ENCODE measurements around the gene STAP2. TPM values are rescaled to one million over a fixed set of nuclear protein-coding genes. Genes with fewer than 3 reads are reported as not detected.

Gene STAP2
- total RNA-seq, 1 experiment from 2014 or later, result 20.3 TPM

GRCh38 chr19:4362831-4363545, 24.4 kb upstream of the STAP2 start:
- Mint-ChIP-seq H3K27ac (ENCODE audit: low read depth, unreplicated experiment) (no peak overlapping the region), H3K9me3 (ENCODE audit: unreplicated experiment) (no peaks in the 10 kb centered on the region), H3K27me3 (ENCODE audit: insufficient read depth, unreplicated experiment) (no peaks in the 10 kb centered on the region), H3K4me1 (ENCODE audit: insufficient read depth, unreplicated experiment) (no peaks in the 10 kb centered on the region), H3K36me3 (ENCODE audit: insufficient read depth, unreplicated experiment) (peaks cover 58% of the 10 kb centered on the region), H3K4me3 (ENCODE audit: unreplicated experiment) (no peak overlapping the region)
- ChIA-PET POLR2A (interaction anchor here (1.0 to 1.2 kb wide), 2 partner anchors 13 to 20 kb away, joined by 4 read pairs; partner anchors contain the start of gene MPND), CTCF (interaction anchor here (1.6 to 2.9 kb wide), 2 partner anchors 10 to 12 kb away, joined by 7 to 12 read pairs; no protein-coding TSS in a partner anchor)
- DNase-seq (ENCODE audit: unreplicated experiment), result peak; percentile 27
- TF ChIP-seq CTCF (IDR thresholded peaks at IDR 0.05; ENCODE audit: unreplicated experiment), result peak; percentile 24
- intact Hi-C loops (cut with micrococcal nuclease), result no loop called here
- BruUV-seq (replicated peaks), result no TSS peak

- Mint-ChIP-seq H3K4me3 (ENCODE audit: unreplicated experiment) (no peak overlapping the region), H3K27ac (ENCODE audit: low read depth, unreplicated experiment) (no peak overlapping the region), H3K4me1 (ENCODE audit: insufficient read depth, unreplicated experiment) (no peaks in the 10 kb centered on the region), H3K27me3 (ENCODE audit: insufficient read depth, unreplicated experiment) (no peaks in the 10 kb centered on the region), H3K36me3 (ENCODE audit: insufficient read depth, unreplicated experiment) (peaks cover 54% of the 10 kb centered on the region), H3K9me3 (ENCODE audit: unreplicated experiment) (no peaks in the 10 kb centered on the region)
- no peak for TF ChIP-seq CTCF (IDR thresholded peaks at IDR 0.05; ENCODE audit: unreplicated experiment)
- CTCF ChIA-PET, result interaction anchor here (1.6 to 2.9 kb wide), 2 partner anchors 9 to 13 kb away, joined by 7 to 12 read pairs; no protein-coding TSS in a partner anchor
- intact Hi-C loops (cut with micrococcal nuclease), result no loop called here
- POLR2A ChIA-PET, result interaction anchor here (1.0 to 1.6 kb wide), 3 partner anchors 14 to 20 kb away, joined by 4 to 7 read pairs (median 4); partner anchors contain the start of gene MPND
- no peak for DNase-seq (ENCODE audit: unreplicated experiment)
- BruUV-seq (replicated peaks), result no TSS peak
Measured at GRCh38 chr19:4362101-4362828, 23.6 kb upstream of the STAP2 start.

- no peak overlapping the region for H3K27ac Mint-ChIP-seq (ENCODE audit: low read depth, unreplicated experiment)
- no peaks in the 10 kb centered on the region for H3K9me3 Mint-ChIP-seq (ENCODE audit: unreplicated experiment)
- no peak for TF ChIP-seq CTCF (IDR thresholded peaks at IDR 0.05; ENCODE audit: unreplicated experiment)
- BruUV-seq (replicated peaks), result no TSS peak
- DNase-seq (ENCODE audit: unreplicated experiment), result no peak
- H3K27me3 Mint-ChIP-seq (ENCODE audit: insufficient read depth, unreplicated experiment), result no peaks in the 10 kb centered on the region
- CTCF ChIA-PET, result interaction anchor here (2.9 kb wide), 1 partner anchor 9 kb away, joined by 12 read pairs; no protein-coding TSS in a partner anchor
- intact Hi-C loops (cut with micrococcal nuclease), result no loop called here
- H3K4me1 Mint-ChIP-seq (ENCODE audit: insufficient read depth, unreplicated experiment), result no peaks in the 10 kb centered on the region
- H3K36me3 Mint-ChIP-seq (ENCODE audit: insufficient read depth, unreplicated experiment), result peaks cover 58% of the 10 kb centered on the region
- H3K4me3 Mint-ChIP-seq (ENCODE audit: unreplicated experiment), result no peak overlapping the region
- POLR2A ChIA-PET, result interaction anchor here (1.3 to 1.6 kb wide), 2 partner anchors 12 to 19 kb away, joined by 4 to 7 read pairs; partner anchors contain the start of gene MPND
Measured at GRCh38 chr19:4361152-4362046, 22.8 kb upstream of the STAP2 start.
